ENCODE results near the gene ST8SIA5. TPM values are rescaled to one million over a fixed set of nuclear protein-coding genes. Genes with fewer than 3 reads are reported as not detected.

ST8SIA5 gene
- total and polyA plus RNA-seq, 2 of the 4 experiments (the other 2 are of a cell fraction), result 0.03 TPM; not detected in 1

DNA sequence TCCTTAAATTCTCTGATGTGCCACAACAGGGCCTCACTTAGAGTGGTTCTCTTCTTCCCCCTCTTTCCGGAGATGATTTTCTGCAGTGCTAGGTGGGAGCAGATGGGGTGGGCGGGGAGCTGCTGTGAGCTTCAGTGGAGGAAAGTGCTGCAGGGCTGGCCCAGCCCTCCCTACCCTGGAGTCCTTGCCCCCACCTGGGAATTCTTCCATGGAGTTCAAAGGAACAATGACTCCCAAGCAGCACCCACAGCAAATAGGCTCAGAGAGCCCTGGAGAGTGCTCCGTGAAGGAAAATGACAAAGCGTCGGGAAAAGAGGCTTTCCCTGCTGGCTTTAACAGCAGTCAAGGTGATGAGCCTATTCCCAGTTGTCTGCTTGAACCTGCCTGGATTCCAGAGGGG lies 128.6 kb downstream of the ST8SIA5 start:
- H3K18ac ChIP-seq (ENCODE audit: low read depth, low read length), result no peak overlapping the region
- no peaks in the 10 kb centered on the region for H3K36me3 ChIP-seq (ENCODE audit: control insufficient read depth, insufficient read depth, low read length)
- dilution Hi-C loops (cut with HindIII; ENCODE audit: low sequenced_read_pairs, unreplicated experiment) (no loop called here), intact Hi-C loops (cut with micrococcal nuclease) (no loop called here), in situ Hi-C loops (cut with MboI; ENCODE audit: low sequenced_read_pairs) (no loop called here)
- no peak overlapping the region for H2AK9ac ChIP-seq (replicated peaks; ENCODE audit: low read depth, low read length, poor library complexity)
- H2AK5ac ChIP-seq (ENCODE audit: low read depth, low read length), result no peak overlapping the region
- H2BK120ac ChIP-seq (ENCODE audit: low read depth, low read length), result no peak overlapping the region
- H2BK20ac ChIP-seq (ENCODE audit: low read depth, low read length), result no peak overlapping the region
- H4K8ac ChIP-seq (ENCODE audit: low read depth in 2 of 2, low read length in 2 of 2), result no peak overlapping the region
- no peak overlapping the region for H3K9ac ChIP-seq (ENCODE audit: low read depth, low read length)
- POLR2A ChIA-PET (ENCODE audit: unreplicated experiment), result no interaction called here
- no peak overlapping the region for H3K14ac ChIP-seq (replicated peaks; ENCODE audit: low read depth, low read length)
- H3K4me2 ChIP-seq (ENCODE audit: low read depth, low read length), result no peak overlapping the region
- no peak overlapping the region for H2BK5ac ChIP-seq (ENCODE audit: low read depth, low read length, poor library complexity, severe bottlenecking)
- H3K27ac ChIP-seq (ENCODE audit: insufficient read depth, low read length), result no peak overlapping the region
- ATAC-seq (ENCODE audit: low read depth) (no peak), DNase-seq (no peak)
- H3K4me3 ChIP-seq (ENCODE audit: insufficient read depth, low read depth, low read length), result no peak overlapping the region
- no peaks in the 10 kb centered on the region for H3K9me3 ChIP-seq (ENCODE audit: control insufficient read depth, insufficient read depth, low read length)
- no peaks in the 10 kb centered on the region for H3K4me1 ChIP-seq (ENCODE audit: control insufficient read depth, insufficient read depth, low read length)
- H3K23ac ChIP-seq (ENCODE audit: low read depth, low read length), result no peak overlapping the region
- H4K91ac ChIP-seq (ENCODE audit: insufficient read depth, low read depth, low read length), result no peak overlapping the region
- no peak overlapping the region for H2BK15ac ChIP-seq (ENCODE audit: low read depth, low read length)
- no peaks in the 10 kb centered on the region for H3K9me1 ChIP-seq (ENCODE audit: insufficient read depth, low read length)
- H3K27me3 ChIP-seq (ENCODE audit: control insufficient read depth, insufficient read depth, low read length), result no peaks in the 10 kb centered on the region
- 42% methylated on average over 3 of the region's 5 CpGs; no CpG with 5 or more reads in 1 of the 2 experiments for WGBS, 2 experiments (ENCODE audit: extremely low coverage in 2 of 2, insufficient read length in 1 of 2)
- no peak overlapping the region for H3K56ac ChIP-seq (ENCODE audit: extremely low read depth, insufficient read depth, low read length)
- H3K79me1 ChIP-seq (ENCODE audit: low read depth in 1 of 2, low read length in 2 of 2), result no peaks in the 10 kb centered on the region
- CTCF ChIA-PET, result no interaction called here
- no peaks in the 10 kb centered on the region for H4K20me1 ChIP-seq (ENCODE audit: insufficient read depth, low read length)
- H3K4ac ChIP-seq (ENCODE audit: low read depth, low read length), result no peak overlapping the region
- no peak overlapping the region for H4K5ac ChIP-seq (ENCODE audit: low read depth, low read length)
- TF ChIP-seq FOS (IDR thresholded peaks at IDR 0.05; ENCODE audit: low read depth, low read length) (no peak), SMC3 (IDR thresholded peaks at IDR 0.05; ENCODE audit: low read depth, low read length) (no peak), POLR2A (IDR thresholded peaks at IDR 0.05; ENCODE audit: low read depth, low read length) (no peak), NFE2L2 (IDR thresholded peaks at IDR 0.05; ENCODE audit: low read depth, low read length) (no peak), RFX5 (IDR thresholded peaks at IDR 0.05; ENCODE audit: low read depth, low read length) (no peak), MAZ (IDR thresholded peaks at IDR 0.05; ENCODE audit: borderline replicate concordance, low read depth, low read length) (no peak), CEBPB (IDR thresholded peaks at IDR 0.05; ENCODE audit: low read depth, low read length) (no peak), RAD21 (IDR thresholded peaks at IDR 0.05; ENCODE audit: low read length) (no peak), BHLHE40 (IDR thresholded peaks at IDR 0.05; ENCODE audit: low read depth, low read length) (no peak), CHD1 (IDR thresholded peaks at IDR 0.05; ENCODE audit: low read depth, low read length) (no peak), MAFK (IDR thresholded peaks at IDR 0.05; ENCODE audit: low read depth, low read length) (no peak), MXI1 (IDR thresholded peaks at IDR 0.05; ENCODE audit: borderline replicate concordance, low read depth, low read length) (no peak), RCOR1 (IDR thresholded peaks at IDR 0.05; ENCODE audit: insufficient replicate concordance, low read length) (no peak)
- TF ChIP-seq, protein P1, sequence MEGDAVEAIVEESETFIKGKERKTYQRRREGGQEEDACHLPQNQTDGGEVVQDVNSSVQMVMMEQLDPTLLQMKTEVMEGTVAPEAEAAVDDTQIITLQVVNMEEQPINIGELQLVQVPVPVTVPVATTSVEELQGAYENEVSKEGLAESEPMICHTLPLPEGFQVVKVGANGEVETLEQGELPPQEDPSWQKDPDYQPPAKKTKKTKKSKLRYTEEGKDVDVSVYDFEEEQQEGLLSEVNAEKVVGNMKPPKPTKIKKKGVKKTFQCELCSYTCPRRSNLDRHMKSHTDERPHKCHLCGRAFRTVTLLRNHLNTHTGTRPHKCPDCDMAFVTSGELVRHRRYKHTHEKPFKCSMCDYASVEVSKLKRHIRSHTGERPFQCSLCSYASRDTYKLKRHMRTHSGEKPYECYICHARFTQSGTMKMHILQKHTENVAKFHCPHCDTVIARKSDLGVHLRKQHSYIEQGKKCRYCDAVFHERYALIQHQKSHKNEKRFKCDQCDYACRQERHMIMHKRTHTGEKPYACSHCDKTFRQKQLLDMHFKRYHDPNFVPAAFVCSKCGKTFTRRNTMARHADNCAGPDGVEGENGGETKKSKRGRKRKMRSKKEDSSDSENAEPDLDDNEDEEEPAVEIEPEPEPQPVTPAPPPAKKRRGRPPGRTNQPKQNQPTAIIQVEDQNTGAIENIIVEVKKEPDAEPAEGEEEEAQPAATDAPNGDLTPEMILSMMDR (conservative IDR thresholded peaks at IDR 0.05; ENCODE audit: low read depth, low read length), result no peak
- TF ChIP-seq, protein P2, sequence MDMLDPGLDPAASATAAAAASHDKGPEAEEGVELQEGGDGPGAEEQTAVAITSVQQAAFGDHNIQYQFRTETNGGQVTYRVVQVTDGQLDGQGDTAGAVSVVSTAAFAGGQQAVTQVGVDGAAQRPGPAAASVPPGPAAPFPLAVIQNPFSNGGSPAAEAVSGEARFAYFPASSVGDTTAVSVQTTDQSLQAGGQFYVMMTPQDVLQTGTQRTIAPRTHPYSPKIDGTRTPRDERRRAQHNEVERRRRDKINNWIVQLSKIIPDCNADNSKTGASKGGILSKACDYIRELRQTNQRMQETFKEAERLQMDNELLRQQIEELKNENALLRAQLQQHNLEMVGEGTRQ (IDR thresholded peaks at IDR 0.05; ENCODE audit: low read depth, low read length), result no peak
- TF ChIP-seq, protein P3, sequence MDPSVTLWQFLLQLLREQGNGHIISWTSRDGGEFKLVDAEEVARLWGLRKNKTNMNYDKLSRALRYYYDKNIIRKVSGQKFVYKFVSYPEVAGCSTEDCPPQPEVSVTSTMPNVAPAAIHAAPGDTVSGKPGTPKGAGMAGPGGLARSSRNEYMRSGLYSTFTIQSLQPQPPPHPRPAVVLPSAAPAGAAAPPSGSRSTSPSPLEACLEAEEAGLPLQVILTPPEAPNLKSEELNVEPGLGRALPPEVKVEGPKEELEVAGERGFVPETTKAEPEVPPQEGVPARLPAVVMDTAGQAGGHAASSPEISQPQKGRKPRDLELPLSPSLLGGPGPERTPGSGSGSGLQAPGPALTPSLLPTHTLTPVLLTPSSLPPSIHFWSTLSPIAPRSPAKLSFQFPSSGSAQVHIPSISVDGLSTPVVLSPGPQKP (IDR thresholded peaks at IDR 0.05; ENCODE audit: borderline replicate concordance, low read depth, low read length), result no peak
- BruUV-seq (replicated peaks), result no TSS peak
- H2AFZ ChIP-seq (replicated peaks; ENCODE audit: low read length, poor library complexity), result no peak overlapping the region
